GM23248 (cell line): ENCODE results near the gene ARMS2.

Source experiments
- EZH2 ChIP-seq: fragments of 200-600 bp; sonication (generic); IDR thresholded peaks from 2 replicates; pipeline ENCODE4 v1.6.1; 2018; ENCODE audit warnings: antibody characterized with exemption, mild to moderate bottlenecking; ENCODE audit not compliant: insufficient read depth, poor library complexity, severe bottlenecking
- EZH2phosphoT487 ChIP-seq: fragments of 200-600 bp; sonication (generic); IDR thresholded peaks from 2 replicates; pipeline ENCODE4 v1.6.1; 2018; ENCODE audit warnings: antibody characterized with exemption, moderate library complexity, mild to moderate bottlenecking, low read depth; ENCODE audit not compliant: insufficient read depth

DNA sequence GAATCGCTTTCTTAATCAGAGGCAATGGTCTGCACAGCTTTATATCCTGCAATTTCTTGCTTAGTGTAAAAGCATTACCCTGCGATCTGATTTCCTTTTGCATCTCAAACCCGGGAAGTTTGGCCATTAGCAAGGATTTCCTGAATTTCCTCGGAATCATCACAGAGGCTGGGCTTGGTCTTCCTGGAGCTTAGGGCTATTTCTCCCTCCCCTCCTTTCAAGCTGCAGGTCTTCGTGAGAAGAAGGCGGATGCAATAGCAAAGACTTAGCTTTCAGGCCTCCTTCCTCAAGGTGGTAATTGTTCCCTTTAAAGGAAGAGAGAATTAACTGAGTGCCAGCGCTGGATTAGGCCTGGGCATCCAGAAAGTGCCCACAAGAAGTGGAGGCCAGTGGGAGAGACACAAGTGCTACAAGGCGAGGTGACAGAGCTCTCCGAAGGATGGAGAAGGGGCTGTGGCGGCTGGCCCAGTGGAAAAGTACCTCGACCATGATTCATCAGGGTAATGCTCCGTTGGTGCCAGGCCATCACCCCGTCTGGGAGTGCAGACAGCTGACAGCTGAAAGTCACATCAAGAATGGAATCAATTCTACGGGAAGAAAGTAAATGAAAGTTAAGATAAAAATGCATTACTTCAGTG lies 4.0 kb upstream of the ARMS2 start:
- TF ChIP-seq EZH2 (no peak), EZH2phosphoT487 (no peak)
